ENCODE results near the gene MARCHF3.
"Not testable (repeated sequence)": the region's sequence is repeated elsewhere in the genome, so short reads cannot be mapped to it uniquely, and the experiment has no call there.

The MARCHF3 gene

DNA sequence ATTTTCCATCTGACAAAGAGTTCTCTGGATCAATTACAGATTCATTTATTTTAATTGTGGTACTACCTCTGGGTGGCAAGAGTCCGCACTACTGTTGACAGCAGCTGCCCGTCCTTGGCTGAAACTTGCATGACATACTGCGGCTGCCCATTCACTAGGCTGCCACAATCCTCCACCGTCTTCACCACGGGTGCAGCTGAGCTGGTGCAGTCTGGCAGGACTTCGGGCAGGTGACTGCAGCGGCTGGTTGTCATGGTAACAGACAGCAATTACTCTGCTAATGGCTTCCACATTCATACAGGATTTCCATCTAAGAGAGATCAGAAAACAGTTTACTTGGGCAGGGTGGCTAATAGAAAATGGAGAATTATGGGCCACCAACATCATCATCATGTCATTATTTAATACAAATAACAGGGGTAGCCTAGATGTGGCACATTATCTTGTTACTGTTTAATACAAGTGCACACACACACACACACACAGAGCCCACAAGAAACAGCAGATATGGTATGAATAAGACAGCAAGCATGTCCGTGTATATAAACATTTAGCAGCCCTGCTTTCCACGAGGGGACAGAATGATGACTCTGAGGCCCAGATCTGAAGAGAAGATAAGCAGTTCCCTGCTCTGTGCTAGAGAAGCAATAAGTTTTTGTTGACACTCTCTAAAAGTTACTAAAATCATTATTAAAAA, 112.3 kb downstream of the MARCHF3 start:
- DNase-seq (ENCODE audit: low read depth in 2 of 2): no peak

DNA sequence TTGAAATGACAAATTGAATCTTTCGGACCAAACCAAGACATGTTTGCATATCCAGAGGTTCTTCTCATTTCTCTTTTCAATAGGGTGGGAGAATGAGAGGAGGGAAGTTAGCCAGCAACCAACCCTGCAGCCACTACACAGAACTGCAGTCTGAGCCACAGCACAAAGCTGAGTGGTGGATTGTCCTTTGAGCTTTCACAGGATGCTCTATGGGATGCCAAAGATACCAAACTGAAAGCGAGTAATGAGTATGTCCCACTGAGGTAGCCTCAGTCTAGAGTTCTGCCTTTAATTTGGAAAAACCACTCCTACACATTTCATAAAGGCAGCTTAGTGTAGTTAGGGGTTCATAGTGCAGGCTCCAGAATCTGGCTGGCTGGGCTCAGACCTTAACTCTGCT, 114.9 kb downstream of the MARCHF3 start:
- no peak for DNase-seq (ENCODE audit: low read depth in 2 of 2)

DNA sequence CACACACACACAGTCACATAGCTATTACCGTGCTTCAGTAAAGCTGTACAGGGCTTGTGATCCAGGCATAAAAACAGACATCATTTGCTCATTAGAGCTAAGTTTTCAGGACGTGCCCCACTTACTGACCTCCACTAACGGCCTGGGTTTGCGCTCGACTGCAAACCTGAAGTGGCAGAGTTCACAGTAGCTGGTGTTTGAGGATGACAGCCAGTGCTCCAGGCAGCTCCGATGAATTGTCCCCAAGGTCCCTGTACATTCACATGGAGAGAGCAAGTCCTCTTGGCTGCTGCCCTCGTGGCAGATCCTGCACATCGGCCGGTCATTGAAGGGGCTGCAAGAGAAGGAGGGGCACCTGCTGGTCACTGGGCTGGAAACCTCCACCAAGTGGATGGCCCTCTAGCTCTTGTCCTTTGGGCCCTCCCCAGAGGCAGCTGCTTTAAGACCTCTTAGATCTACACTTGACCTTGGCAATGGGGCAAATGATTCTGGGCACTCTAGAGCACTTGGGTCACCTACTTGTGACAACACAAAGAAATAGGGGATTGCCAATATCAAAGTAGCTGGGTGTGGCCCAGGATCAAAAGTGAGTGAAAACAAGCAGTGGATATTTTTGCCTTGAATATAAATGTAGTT, 115.4 kb downstream of the MARCHF3 start:
- DNase-seq (ENCODE audit: low read depth in 2 of 2): no peak

DNA sequence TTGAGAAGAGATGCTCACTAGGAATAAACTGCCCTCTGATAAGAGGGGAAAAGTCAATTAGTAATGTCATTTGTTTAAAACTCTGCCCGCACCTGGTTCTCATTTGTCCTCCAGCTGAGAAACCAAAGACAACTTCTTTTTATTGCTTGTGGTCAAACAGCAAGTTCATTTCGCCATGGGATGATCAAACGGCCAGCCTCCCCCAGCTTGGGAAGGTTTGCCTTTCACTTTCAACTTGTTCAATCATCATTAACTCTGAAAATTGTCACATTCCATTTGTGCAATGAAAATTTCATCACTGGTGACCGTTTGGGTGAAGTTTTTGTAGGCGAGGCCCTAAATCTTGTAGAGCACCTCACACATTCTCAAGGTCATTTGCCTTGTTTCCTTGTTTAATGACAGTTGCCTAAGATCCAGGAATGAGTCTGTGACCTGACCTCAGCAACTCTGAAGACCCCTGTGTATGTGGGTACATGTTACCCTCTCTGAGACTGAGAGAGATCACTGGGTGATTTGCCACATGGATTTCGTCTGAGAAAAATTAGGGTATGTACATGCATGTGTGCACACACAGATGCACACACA, 117.7 kb downstream of the MARCHF3 start:
- DNase-seq (ENCODE audit: low read depth in 2 of 2): no peak

DNA sequence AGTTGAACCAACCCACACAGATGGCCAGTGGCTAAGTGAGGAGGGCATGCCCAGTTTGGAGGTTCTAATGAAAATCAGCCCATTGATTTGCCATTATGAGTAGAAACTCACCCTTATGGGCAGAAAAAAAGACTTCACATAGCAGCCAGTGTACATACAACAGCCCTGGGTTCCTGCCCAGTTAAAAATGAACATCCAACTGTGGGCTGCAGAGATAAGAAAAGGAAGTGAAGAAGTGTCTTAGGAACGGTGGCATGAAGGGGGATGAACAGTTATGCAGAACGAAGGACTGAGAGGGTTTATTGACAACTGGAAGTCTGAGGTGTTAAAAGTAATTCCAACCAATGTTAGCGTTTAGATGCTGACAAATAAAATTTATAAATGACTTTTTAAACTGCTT, 118.4 kb downstream of the MARCHF3 start:
- DNase-seq (ENCODE audit: low read depth in 2 of 2): no peak

DNA sequence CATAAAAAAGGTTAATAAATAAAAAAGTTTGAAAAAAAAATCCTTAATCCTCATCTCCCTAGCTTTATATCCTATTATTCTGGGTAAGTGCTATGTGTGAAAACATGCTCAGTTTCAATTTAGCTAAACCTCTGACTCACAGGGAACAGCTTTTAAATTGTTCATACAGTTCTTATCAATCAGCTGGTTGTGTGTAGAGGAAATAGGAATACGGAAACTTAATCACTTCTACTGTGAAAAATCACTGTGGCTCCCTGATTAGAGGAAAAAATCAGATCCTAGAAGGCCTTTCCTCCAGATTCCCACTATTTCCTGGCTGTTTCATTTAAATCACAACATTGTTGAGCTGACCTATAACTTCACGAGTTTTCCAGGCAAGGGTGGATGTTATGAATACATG, 120.5 kb downstream of the MARCHF3 start:
- DNase-seq (ENCODE audit: low read depth in 2 of 2): no peak

DNA sequence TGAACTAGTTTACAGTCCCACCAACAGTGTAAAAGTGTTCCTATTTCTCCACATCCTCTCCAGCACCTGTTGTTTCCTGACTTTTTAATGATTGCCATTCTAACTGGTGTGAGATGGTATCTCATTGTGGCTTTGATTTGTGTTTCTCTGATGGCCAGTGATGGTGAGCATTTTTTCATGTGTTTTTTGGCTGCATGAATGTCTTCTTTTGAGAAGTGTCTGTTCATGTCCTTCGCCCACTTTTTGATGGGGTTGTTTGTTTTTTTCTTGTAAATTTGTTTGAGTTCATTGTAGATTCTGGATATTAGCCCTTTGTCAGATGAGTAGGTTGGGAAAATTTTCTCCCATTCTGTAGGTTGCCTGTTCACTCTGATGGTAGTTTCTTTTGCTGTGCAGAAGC, 126.0 kb downstream of the MARCHF3 start:
- not testable (repeated sequence) for DNase-seq (ENCODE audit: low read depth in 2 of 2)

DNA sequence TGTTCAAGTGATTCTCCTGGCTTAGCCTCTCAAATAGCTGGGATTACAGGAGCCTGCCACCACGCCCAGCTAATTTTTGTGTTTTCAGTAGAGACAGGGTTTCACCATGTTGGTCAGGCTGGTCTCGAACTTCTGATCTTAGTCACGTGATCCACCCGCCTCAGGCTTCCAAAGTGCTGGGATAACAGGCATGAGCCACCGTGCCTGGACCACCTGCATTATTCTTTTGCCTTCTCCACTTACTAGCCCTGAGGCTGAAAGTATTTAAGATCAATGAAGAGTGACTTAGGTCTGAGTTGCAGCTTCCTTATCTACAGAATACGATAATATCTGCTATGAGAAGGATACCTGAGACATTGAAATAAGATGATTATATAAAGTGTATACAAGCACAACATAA, 129.6 kb downstream of the MARCHF3 start:
- no peak for DNase-seq (ENCODE audit: low read depth in 2 of 2)

DNA sequence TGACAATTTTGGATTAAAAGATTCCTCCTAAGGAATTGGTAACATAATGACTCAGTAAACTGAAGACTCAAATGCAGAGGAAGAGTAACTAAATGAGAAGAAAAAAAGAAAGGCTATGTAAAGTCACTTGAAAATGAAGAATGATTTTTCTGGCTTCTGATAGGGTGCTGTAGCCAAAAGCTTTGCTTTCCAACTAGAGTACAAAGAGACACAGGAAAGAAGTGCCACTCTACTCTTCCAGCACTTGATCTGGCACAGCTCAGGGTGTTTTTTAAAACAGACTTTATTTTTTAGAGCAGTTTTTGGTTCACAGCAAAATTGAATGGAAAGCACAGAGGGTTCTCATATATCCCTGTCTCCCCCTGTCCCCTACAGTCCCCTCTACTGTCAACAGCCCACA, 130.9 kb downstream of the MARCHF3 start:
- DNase-seq (ENCODE audit: low read depth in 2 of 2): no peak

DNA sequence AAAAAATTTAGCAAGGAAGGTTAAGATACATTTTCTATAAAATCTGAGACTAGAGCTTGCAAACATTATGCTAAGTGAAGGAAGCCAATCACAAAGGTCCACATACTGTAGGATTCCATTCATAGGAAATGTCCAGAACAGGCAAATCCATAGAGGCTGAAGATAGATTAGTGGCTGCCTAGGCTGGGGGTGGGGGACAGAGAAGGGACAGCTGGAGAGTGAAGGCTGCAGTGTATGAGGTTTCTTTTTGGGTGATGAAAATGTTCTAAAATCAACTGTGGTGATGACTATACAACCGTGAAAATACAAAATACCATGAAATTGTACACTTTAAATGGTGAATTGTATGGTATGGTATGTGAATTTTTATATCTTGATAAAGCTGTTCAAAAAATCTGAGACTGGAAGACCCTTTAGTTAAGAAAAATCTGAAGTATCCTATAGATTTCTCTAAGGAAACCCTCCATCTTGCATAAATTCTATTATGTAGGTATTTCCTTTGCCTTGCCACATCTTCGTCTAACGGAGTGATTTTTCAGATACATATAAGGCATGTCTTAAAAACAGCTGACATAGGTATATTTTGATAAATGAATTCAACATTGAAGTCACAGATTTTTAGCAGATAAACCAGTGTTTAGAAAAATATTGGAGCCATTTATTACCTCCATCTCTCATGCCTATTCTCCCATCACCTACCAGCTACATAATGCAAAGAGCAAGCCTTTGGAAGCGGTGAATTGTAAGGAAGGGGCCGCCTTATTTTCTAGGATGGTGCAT, 132.3 kb downstream of the MARCHF3 start:
- DNase-seq (ENCODE audit: low read depth in 2 of 2): no peak

DNA sequence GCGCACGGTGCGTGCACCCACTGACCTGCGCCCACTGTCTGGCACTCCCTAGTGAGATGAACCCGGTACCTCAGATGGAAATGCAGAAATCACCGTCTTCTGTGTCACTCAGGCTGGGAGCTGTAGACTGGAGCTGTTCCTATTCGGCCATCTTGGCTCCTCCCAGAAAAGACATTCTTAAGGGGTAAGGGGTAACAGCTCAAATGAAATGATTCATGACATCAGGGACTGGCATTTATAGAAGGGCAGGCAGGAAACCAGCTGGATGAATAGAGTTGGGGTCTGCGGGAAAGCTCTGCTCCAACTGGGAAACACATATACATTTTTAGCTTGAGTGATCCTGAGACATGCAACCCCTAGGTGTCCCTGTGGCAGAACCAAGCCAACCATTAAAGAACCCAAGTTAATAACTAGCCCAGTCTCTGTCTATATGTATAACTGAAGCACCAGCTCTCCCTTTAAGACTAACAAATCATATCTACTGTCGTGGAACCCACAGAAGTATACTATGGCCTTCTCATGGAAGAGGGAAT, 134.1 kb downstream of the MARCHF3 start:
- DNase-seq (ENCODE audit: low read depth in 2 of 2): no peak

DNA sequence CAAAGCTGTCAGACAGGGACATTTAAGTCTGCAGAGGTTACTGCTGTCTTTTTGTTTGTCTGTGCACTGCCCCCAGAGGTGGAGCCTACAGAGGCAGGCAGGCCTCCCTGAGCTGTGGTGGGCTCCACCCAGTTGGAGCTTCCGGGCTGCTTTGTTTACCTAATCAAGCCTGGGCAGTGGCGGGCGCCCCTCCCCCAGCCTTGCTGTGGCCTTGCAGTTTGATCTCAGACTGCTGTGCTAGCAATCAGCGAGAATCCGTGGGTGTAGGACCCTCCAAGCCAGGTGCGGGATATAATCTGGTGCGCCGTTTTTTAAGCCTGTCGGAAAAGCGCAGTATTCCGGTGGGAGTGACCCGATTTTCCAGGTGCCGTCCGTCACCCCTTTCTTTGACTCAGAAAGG, 134.6 kb downstream of the MARCHF3 start:
- DNase-seq (ENCODE audit: low read depth in 2 of 2): not testable (repeated sequence)

DNA sequence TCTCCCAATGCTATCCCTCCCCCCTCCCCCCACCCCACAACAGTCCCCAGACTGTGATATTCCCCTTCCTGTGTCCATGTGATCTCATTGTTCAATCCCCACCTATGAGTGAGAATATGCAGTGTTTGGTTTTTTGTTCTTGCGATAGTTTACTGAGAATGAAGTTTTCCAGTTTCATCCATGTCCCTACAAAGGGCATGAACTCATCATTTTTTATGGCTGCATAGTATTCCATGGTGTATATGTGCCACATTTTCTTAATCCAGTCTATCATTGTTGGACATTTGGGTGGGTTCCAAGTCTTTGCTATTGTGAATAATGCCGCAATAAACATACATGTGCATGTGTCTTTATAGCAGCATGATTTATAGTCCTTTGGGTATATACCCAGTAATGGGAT, 139.9 kb downstream of the MARCHF3 start:
- not testable (repeated sequence) for DNase-seq (ENCODE audit: low read depth in 2 of 2)

DNA sequence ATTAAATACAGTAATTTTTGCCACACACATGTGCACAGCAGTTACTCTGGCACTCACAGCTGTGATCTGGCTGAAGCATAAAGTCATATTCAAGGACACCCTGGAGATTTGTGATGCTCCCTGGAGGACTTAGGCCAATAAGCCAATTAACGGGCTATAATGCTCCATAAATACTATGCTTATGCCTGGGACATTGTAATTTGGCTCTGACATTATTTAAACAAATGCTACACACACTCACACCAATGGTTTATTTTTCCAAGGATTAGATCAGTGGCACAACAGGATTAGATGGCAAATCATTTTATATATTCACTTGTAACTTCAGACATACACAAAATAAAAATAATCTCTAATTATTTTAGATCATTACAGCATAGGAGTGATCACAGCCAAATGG, 142.2 kb downstream of the MARCHF3 start:
- DNase-seq (ENCODE audit: low read depth in 2 of 2): no peak

DNA sequence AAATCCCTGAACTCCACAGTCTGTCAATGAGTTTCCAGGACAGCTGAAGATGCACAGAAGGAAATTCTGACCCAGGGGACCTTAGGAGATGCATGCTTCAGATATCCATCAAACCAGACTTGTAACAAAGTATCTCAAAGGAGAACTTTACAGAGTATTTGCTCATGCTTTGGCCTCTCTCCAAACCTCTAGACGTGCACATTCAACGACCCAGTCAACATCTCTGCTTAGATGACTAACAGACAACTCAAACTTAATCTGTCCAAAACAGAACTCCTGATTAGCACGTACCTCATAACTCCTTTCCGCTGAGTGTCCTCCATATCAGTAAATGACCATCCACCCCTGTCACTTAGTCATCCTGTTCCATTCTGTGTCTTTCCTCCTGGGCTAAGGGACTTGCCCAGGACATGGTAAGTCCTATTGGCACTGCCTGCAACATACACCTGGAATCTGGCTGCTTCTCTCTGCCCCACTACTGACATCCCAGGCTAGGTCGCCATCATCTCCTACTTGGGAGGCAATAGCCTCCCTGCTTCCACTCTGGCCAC, 146.0 kb downstream of the MARCHF3 start:
- no peak for DNase-seq (ENCODE audit: low read depth in 2 of 2)

DNA sequence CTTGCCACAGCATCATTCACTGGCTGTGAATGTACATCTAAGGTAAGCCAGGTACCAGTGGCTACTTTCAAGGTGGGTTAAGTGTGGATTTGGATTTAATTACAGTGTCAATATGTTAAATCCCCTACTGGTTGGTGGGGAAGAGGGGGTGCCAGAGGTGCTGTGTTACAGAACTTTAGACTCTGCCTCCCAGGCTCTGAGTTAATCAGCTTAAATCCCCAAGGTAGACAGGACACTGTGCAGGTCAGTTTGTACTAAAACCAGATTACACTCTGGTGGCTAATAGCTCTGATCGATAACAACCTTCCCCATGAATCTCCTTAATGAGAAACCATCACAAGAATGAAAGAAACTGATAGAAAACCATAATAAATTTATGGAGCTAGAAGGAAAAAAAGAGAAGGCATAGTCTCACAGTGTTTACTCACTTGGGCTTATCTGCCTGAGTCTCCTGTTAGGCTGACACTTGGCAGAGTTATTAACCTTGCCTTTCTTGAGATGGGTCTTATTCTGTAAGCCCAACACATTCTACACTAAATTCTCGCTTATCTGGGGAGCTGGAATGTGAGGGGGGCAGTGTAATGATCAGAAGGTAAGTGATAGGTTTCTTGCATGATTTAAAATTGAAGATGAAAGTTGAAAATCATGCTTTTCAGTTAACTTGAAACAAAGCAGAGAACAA, 146.7 kb downstream of the MARCHF3 start:
- DNase-seq (ENCODE audit: low read depth in 2 of 2): no peak

DNA sequence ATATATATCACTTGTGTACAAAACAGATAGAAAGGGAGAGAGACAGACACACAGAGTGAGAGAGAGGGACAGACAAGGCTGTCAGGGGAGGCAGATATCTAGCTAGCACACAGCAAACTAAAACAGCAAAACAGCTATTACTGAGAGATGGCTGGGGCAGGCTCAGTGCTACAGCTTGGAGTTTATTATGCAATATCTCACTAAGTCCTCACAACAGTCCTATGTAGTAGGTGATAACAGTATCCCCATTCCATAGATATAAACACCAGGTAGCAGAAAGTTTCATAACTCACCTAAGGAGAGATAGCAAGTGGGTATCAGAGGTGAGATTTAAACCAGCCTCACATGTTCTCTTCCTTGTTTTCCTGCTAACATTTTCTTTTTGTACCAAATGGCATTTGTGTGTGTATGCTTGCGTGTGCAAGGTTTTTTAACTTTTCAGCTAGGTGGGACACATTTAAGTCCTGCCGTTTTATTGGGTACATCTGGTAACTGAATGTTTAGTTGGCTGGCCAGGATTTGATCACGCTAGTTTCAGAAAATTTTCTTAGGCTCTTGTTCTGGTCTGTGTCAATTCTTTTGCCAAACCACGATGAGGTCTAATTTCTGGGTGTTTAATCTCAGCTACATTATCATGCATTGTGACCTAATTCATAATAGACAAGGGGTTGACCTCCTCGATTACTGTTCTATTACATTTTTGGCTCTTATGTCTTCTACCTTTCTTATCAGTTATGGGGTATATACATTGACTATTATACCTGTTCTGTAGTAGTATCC, 148.3 kb downstream of the MARCHF3 start:
- DNase-seq (ENCODE audit: low read depth in 2 of 2): no peak

DNA sequence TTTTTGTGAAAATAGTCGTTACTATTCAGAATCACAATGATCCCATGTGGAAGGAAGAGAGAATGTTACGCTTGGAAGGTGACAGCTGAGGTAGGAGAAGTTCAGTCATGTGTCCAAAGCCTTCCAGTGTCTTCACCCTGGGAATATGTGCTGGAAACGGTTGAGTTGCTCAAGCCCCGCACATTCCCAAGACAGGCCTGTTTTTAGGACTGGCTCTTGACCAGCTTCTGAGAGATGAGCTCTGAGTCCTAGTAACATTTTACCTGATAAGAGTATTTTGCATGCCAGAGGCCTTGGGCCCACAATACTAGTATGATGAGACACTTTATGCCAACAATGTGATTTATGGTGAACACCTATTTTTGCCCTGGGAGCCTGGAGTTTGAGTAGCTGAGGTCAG, 151.7 kb downstream of the MARCHF3 start:
- DNase-seq (ENCODE audit: low read depth in 2 of 2): no peak

DNA sequence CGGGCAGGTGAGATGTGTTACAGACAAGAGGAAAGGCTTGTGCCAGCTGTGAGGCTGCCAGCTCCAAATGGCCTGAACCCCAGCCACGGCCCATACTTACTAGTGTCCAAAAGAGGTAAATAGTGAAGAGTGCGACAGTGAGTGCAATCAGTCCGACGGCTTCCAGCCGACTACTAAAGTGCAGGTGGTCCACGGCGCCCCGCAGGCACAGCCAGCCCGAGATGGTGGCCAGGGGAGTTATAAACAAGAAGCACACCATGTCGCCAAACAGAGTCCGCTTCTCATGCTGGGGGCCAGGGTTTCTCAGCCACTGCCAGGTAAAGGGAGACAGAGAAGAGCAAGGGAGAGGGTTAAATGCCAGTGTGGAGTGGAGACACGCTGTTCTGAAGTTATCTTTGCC, 152.3 kb downstream of the MARCHF3 start:
- DNase-seq (ENCODE audit: low read depth in 2 of 2): no peak

DNA sequence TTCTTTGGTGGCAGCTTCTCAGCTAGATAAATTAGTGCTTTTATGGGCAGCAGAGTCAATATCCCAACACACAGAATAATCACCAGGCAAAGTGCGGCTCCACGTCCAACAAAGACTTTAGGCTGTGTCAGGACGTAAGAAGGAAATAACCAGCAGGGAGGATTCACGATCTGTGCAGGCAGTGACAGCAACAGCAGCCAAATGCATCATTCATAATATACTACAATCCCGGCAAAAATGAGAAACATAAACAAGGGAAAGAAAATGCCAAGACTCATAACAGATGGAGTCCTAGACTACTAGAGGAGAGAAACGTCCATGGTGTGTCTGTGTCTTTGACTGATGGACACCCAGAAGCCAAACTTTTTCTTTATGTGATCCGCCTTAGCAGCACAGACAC, 152.8 kb downstream of the MARCHF3 start:
- no peak for DNase-seq (ENCODE audit: low read depth in 2 of 2)

DNA sequence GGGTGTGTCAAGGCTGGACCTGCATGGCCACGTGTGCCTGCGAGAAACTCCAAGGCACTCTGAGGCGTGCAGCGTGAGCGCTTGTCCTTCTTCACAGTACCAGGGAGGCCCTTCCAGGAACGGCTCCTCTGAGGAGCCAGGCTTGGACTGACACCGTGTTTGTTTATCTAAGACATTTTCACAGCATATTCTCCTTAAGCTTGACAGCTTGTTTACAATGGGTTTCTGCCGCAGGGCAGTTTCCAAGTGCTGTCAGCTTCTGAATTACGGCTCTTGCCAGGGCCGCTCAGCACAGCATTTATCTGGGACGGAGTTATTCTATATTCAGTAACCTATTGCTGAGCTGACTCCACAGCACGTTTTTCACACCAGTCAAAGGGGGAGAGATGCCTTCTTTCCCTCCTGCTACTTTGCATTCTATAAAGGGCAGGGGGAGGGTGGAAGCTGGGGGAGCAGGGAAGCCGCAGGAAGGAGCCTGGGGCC, 155.0 kb downstream of the MARCHF3 start:
- DNase-seq (ENCODE audit: low read depth in 2 of 2): no peak

Measured in activated CD4-positive, alpha-beta T cell treated with anti-CD3 and anti-CD28 coated beads for 24 hours (primary cell).